ENCODE measurements around the gene FLAD1.

The FLAD1 gene

GRCh38 chr1:155017041-155017945 is 34.1 kb downstream of the FLAD1 start:
- peak; percentile 72 for DNase-seq (ENCODE audit: low read depth)

GRCh38 chr1:155017946-155018316 is 34.8 kb downstream of the FLAD1 start:
- no peak for DNase-seq (ENCODE audit: low read depth)

- no peak for DNase-seq (ENCODE audit: low read depth)
These were observed 35.6 kb downstream of the FLAD1 start for GRCh38 chr1:155018617-155019348.

GRCh38 chr1:155019377-155020245 is 36.5 kb downstream of the FLAD1 start:
- DNase-seq (ENCODE audit: low read depth): no peak

DNA sequence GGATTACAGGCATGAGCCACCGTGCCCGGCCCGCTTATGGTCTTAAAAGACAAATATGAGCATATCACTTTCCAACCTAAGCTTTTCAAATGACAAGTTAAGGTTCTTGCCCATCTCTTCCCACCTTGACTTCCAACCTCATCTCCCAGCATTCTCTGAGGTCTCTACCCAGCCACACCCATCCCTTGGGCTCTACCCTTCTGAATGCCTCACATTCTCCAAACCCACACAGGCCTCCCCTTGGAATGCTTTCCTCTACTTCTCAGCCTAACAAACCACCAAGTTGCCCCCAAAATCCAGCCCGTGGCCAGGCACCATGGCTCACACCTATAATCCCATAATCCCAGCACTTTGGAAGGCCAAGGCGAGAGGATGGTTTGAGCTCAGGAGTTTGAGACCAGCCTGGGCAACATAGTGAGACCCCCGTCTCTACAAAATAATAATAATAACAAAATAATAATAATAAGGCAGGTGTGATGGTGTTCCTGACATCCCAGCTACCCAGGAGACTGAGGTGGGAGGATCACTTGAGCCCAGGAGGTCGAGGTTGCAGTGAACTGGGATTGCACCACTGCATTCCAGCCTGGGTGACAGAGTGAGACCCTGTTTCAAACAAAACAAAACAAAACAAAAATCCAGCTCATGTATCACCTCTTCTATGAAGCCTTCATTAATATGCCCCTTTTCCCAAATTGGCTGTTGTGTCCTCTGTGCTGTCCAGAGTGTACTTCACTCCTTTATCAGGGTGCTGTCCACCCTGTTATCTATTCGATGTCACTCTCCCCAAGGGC is 39.2 kb downstream of the FLAD1 start:
- no peak for DNase-seq (ENCODE audit: low read depth)

DNA sequence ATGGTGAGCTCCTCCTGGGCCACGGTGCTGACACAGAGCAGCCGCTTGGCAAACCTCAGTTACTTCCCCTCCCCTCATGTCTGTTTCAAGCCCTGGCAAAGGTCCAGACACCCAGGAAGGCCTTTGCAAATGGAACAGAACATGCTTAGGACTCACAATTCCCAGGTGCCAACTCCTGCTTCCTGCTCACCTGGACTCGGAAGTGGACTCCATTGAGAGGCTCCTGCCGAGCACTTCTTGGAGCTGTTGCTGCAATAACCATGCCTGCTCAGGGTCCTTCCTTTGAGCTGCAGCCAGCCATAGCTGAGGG is 39.7 kb downstream of the FLAD1 start:
- no peak for DNase-seq (ENCODE audit: low read depth)

DNA sequence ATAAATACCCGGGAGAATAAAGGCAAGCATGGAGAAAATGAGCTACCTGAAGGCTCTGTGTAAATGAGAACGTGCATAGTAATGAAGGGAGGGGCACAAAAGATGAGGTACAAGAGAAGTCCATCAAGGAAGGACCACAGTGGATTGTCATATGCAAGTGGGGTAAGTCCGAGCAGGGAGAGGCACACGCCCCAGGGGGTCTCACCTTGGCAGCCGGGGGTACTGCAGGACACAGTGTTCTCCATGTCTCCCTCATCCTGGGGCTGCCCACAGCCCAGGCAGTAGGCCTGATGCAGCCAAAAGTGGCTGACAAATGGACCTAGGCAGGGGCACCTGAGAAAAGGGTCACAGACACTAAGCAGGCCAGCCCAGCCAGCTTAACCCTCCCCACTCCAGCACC is 40.5 kb downstream of the FLAD1 start:
- DNase-seq (ENCODE audit: low read depth): no peak

DNA sequence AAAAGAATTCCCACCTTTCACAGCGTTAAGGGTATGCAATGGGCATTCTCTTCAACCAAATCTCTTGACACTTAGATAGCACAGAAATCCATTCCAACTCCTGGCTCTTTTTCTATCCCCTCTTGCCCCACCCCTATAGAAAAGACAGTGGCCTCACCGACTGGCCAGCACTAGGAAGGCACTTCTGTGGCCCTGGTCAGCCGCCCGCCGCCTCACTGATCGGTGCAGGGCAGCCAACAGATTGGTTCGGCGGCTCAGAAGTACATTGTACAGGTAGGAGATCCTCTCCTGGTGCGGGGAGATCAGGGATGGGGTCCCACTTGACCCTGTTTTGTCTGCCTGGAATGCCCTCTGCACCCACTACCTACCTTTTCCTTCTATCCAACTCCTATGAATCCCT is 41.2 kb downstream of the FLAD1 start:
- no peak for DNase-seq (ENCODE audit: low read depth)

GRCh38 chr1:155026154-155026553 is 43.0 kb downstream of the FLAD1 start:
- DNase-seq (ENCODE audit: low read depth): no peak

DNA sequence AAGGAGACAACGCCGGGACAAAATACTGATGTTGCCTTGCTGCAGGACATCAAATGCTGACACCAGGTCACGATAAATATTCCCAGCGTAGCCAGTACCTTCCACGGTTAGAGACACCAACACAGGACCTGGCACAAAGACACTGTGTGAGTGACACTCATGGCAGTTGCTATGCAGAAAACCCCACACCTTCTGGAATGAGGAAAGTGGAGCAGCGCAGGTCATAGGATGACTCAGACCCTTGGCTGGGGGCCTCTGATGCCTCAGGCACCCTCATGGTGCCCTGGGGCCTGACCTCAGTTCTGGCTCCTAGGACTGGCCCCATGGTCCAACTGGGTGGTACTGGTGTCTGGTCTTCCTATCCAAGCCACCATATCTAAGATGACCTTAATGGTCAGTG is 43.4 kb downstream of the FLAD1 start:
- DNase-seq (ENCODE audit: low read depth): no peak

DNA sequence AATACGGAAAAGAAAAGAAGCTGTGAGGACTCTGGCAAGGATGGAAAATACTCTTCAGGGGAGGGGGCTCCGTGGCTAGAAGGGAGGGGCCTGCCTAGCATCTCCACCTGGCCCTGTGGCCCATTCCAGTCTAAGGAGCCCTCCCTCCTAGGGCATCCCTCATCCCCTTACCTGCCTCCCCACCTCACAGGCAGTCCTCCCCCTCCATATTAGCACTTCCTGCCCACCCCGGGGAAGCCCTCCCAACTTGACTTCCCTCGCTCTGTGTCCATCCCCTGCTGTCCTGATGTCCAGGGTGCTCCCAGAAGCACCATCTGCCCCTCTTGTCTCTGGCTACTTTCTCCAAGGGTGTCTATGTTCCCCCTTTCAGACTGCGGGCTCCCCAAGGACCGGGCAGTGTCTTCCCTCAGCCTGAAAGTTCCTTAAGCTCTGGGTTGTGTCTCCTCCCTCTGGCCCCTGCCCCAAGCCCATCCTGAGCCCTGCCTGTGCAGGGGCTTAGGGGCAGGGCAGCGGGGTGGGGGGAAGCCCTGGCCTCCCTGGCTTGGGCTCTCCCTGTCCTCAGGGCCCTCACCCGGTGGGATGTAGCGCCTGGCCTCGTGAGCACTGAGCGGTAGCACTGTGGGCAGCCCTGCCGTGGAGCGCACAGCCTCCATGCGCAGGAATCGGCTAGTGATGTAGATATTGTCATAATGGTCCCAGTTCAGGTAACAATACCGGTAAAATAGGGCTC is 46.5 kb downstream of the FLAD1 start:
- DNase-seq (ENCODE audit: low read depth): no peak

- no peak for DNase-seq (ENCODE audit: low read depth)
These were observed 47.2 kb downstream of the FLAD1 start for GRCh38 chr1:155030243-155030795.

- no peak for DNase-seq (ENCODE audit: low read depth)
These were observed 47.8 kb downstream of the FLAD1 start for GRCh38 chr1:155030899-155031298.

DNA sequence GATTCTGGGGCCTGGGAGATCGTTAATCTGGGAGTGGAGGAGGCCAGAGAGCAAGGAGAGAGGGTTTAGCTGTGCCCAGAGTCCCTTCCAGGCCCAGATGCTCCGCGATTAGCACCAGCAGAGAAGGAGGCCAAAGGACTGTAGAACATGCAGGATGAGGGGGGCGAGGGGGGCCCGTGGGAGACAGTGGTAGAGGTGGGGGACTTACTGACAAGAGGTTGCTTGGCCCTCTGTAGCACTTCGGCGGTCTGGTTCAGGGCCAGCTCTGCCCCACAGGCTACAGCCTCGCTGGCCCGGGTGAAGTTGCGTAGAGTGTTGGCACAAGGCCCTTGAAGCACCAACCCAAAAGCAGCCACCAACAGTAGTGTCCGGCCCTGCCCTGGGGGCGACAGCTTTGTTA is 49.7 kb downstream of the FLAD1 start:
- no peak for DNase-seq (ENCODE audit: low read depth)

GRCh38 chr1:155033524-155033923 is 50.4 kb downstream of the FLAD1 start, which contains the start of the genes DCST1 and DCST2:
DCST1 (plus strand) TSS chr1:155033824; CDS start chr1:155034037, 213 bp downstream.
DCST2 (minus strand) TSS chr1:155033781; CDS start chr1:155033701, 80 bp downstream.
- DNase-seq (ENCODE audit: low read depth): no peak

- DNase-seq (ENCODE audit: low read depth): no peak
These were observed 51.4 kb downstream of the FLAD1 start for GRCh38 chr1:155034318-155035208.

GRCh38 chr1:155035936-155036335 is 52.8 kb downstream of the FLAD1 start:
- no peak for DNase-seq (ENCODE audit: low read depth)

GRCh38 chr1:155037043-155037442 is 53.9 kb downstream of the FLAD1 start:
- DNase-seq (ENCODE audit: low read depth): no peak

DNA sequence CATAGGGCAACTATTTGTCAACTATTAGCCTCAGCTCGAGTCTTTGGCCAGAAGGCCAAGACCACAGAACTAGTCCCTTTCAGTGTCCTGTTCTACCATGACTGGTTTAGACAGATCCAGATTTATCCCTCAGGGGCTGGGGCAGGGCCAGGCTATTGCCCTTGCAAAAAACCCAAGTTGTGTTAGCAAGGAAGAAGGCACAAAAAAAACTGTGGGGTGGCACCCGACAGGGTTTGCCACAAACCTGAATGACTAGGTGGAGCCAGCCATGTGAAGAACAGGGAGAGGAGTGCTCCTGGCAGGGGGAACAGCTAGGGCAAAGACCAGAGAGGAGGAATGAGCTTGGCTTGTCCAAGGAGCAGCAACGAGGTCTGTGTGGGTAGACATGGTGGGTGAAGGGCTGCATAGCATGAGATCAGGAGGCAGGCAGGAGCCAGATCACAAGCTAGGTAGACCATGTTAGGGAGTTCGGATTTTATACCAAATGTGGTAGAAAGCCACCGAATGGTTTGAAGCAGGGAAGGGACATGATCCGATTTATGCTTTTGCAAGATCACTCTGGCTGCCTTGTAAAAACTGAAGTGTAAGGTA is 54.8 kb downstream of the FLAD1 start:
- no peak for DNase-seq (ENCODE audit: low read depth)
